WERI-Rb-1 (cell line): ENCODE measurements around the gene STK17A.
"Not testable (repeated sequence)": the region's sequence is repeated elsewhere in the genome, so short reads cannot be mapped to it uniquely, and the experiment has no call there.

Source experiments
- DNase-seq: peaks from one replicate; pipeline ENCODE4 v3.0.0-alpha.2; 2020
- H3K27ac ChIP-seq: fragments of 250-450 bp; sonication (Bioruptor Pico); 2 replicates; pipeline ENCODE4 v1.5.1; 2020; ENCODE audit warnings: mild to moderate bottlenecking, moderate library complexity
- H3K27me3 ChIP-seq: fragments of 250-450 bp; sonication (Bioruptor Pico); 2 replicates; pipeline ENCODE4 v1.5.1; 2021; ENCODE audit warnings: mild to moderate bottlenecking, low read depth, moderate library complexity; ENCODE audit not compliant: insufficient read depth, severe bottlenecking
- H3K36me3 ChIP-seq: fragments of 250-450 bp; sonication (Bioruptor Pico); 2 replicates; pipeline ENCODE4 v1.5.1; 2020; ENCODE audit warnings: mild to moderate bottlenecking, moderate library complexity
- H3K4me3 ChIP-seq: 2 replicates; pipeline ENCODE4 v1.5.1; 2011; ENCODE audit warnings: low read depth, mild to moderate bottlenecking, control low read depth, low read length
- H3K9me3 ChIP-seq: fragments of 250-450 bp; sonication (Bioruptor Pico); 2 replicates; pipeline ENCODE4 v1.5.1; 2021; ENCODE audit warnings: mild to moderate bottlenecking, moderate library complexity; ENCODE audit not compliant: severe bottlenecking
- TF ChIP-seq, protein P1 (sequence below): IDR thresholded peaks from 2 replicates; pipeline ENCODE4 v1.5.1; 2011; ENCODE audit warnings: low read depth, mild to moderate bottlenecking, control low read depth, inconsistent platforms, low read length

The STK17A gene

GRCh38 chr7:43593010-43593409 lies 10.1 kb downstream of the STK17A start:
- no peak for DNase-seq
- H3K36me3 ChIP-seq, result no peaks in the 10 kb centered on the region
- no peaks in the 10 kb centered on the region for H3K27me3 ChIP-seq
- no peak overlapping the region for H3K4me3 ChIP-seq
- H3K9me3 ChIP-seq, result no peaks in the 10 kb centered on the region
- no peak overlapping the region for H3K27ac ChIP-seq
- TF ChIP-seq, protein P1, sequence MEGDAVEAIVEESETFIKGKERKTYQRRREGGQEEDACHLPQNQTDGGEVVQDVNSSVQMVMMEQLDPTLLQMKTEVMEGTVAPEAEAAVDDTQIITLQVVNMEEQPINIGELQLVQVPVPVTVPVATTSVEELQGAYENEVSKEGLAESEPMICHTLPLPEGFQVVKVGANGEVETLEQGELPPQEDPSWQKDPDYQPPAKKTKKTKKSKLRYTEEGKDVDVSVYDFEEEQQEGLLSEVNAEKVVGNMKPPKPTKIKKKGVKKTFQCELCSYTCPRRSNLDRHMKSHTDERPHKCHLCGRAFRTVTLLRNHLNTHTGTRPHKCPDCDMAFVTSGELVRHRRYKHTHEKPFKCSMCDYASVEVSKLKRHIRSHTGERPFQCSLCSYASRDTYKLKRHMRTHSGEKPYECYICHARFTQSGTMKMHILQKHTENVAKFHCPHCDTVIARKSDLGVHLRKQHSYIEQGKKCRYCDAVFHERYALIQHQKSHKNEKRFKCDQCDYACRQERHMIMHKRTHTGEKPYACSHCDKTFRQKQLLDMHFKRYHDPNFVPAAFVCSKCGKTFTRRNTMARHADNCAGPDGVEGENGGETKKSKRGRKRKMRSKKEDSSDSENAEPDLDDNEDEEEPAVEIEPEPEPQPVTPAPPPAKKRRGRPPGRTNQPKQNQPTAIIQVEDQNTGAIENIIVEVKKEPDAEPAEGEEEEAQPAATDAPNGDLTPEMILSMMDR, result no peak

- Histone ChIP-seq H3K9me3 (no peaks in the 10 kb centered on the region), H3K36me3 (no peaks in the 10 kb centered on the region), H3K27me3 (no peaks in the 10 kb centered on the region), H3K4me3 (no peak overlapping the region), H3K27ac (no peak overlapping the region)
- DNase-seq, result no peak
- TF ChIP-seq, protein P1, result no peak
Measured at GRCh38 chr7:43594020-43594419, 11.1 kb downstream of the STK17A start.

- H3K27ac ChIP-seq, H3K27me3 ChIP-seq, H3K9me3 ChIP-seq, H3K36me3 ChIP-seq, H3K4me3 ChIP-seq: not testable (repeated sequence)
- DNase-seq, result peak; percentile 19
Measured at GRCh38 chr7:43596426-43596825, 13.5 kb downstream of the STK17A start.

GRCh38 chr7:43600056-43600455 lies 17.1 kb downstream of the STK17A start:
- Histone ChIP-seq H3K9me3 (no peaks in the 10 kb centered on the region), H3K36me3 (no peaks in the 10 kb centered on the region), H3K27me3 (no peaks in the 10 kb centered on the region), H3K4me3 (no peak overlapping the region), H3K27ac (no peak overlapping the region)
- no peak for DNase-seq
- TF ChIP-seq, protein P1, result no peak

- no peak overlapping the region for H3K27ac ChIP-seq
- TF ChIP-seq, protein P1, result no peak
- no peak for DNase-seq
- H3K9me3 ChIP-seq, result no peaks in the 10 kb centered on the region
- no peaks in the 10 kb centered on the region for H3K27me3 ChIP-seq
- H3K4me3 ChIP-seq, result no peak overlapping the region
- H3K36me3 ChIP-seq, result no peaks in the 10 kb centered on the region
Measured at GRCh38 chr7:43602256-43602655, 19.3 kb downstream of the STK17A start.

DNA sequence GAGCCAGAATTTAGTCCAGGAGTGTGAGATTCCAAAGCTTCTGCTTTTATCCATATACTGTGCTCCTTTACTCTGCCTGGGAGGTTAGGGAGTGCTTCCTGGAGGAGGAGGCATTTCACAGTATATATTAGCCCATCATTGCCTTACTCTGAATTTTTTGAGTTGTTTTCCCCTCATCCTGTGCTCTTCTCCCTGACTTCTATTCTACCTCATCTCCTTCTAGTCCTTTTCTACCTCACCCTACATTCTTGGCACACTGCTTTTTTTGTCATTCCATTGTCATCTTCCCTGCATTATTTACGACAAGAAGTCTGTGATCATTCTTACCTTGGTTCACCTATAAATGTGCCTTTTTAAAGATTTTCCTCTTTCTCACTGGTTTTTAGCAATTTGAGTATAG lies 21.3 kb downstream of the STK17A start:
- no peak overlapping the region for H3K27ac ChIP-seq
- TF ChIP-seq, protein P1, result no peak
- no peaks in the 10 kb centered on the region for H3K9me3 ChIP-seq
- no peaks in the 10 kb centered on the region for H3K27me3 ChIP-seq
- no peak overlapping the region for H3K4me3 ChIP-seq
- no peak for DNase-seq
- H3K36me3 ChIP-seq, result no peaks in the 10 kb centered on the region
